Endodermal cell (in vitro differentiated cells): ENCODE data around the gene MGLL. TPM values are rescaled to one million over a fixed set of nuclear protein-coding genes. Genes with fewer than 3 reads are reported as not detected.

ENCODE experiments used
- DNase-seq: peaks from one replicate; pipeline ENCODE4 v3.0.0-alpha.2; 2017
- H3K27ac ChIP-seq: 2 replicates; pipeline ENCODE4 v1.5.1; 2013; ENCODE audit warnings: mild to moderate bottlenecking, low read depth, low read length, moderate library complexity
- H3K27me3 ChIP-seq: 2 replicates; pipeline ENCODE4 v1.6.1; 2013; ENCODE audit warnings: mild to moderate bottlenecking, low read length, moderate library complexity; ENCODE audit not compliant: insufficient read depth, control insufficient read depth, poor library complexity, severe bottlenecking
- H3K36me3 ChIP-seq: 2 replicates; pipeline ENCODE4 v1.7.0; 2013; ENCODE audit warnings: mild to moderate bottlenecking, low read length, moderate library complexity; ENCODE audit not compliant: control insufficient read depth, insufficient read depth
- H3K4me1 ChIP-seq: one replicate; pipeline ENCODE4 v1.7.0; 2013; ENCODE audit warnings: low read length; ENCODE audit not compliant: control insufficient read depth, insufficient read depth
- H3K4me3 ChIP-seq: 2 replicates; pipeline ENCODE4 v1.5.1; 2013; ENCODE audit warnings: mild to moderate bottlenecking, low read length, moderate library complexity
- H3K9ac ChIP-seq: 2 replicates; pipeline ENCODE4 v1.6.1; 2013; ENCODE audit warnings: mild to moderate bottlenecking, low read length, moderate library complexity; ENCODE audit not compliant: poor library complexity, severe bottlenecking; ENCODE audit errors: extremely low read depth
- H3K9me3 ChIP-seq: 2 replicates; pipeline ENCODE4 v1.6.1; 2013; ENCODE audit warnings: mild to moderate bottlenecking, low read length, moderate library complexity; ENCODE audit not compliant: control insufficient read depth
- H3K27ac Mint-ChIP-seq: 2 replicates; pipeline ENCODE4 v1.8.0; 2020; ENCODE audit warnings: mixed read lengths
- H3K27me3 Mint-ChIP-seq: 2 replicates; pipeline ENCODE4 v1.8.0; 2021; ENCODE audit warnings: mild to moderate bottlenecking, mixed read lengths; ENCODE audit not compliant: insufficient read depth
- H3K36me3 Mint-ChIP-seq: 2 replicates; pipeline ENCODE4 v1.8.0; 2020; ENCODE audit warnings: low read depth, mixed read lengths
- H3K4me1 Mint-ChIP-seq: 2 replicates; pipeline ENCODE4 v1.8.0; 2020; ENCODE audit warnings: mixed read lengths
- H3K4me3 Mint-ChIP-seq: 2 replicates; pipeline ENCODE4 v1.8.0; 2020; ENCODE audit warnings: mild to moderate bottlenecking, moderate library complexity, mixed read lengths
- H3K9me3 Mint-ChIP-seq: 2 replicates; pipeline ENCODE4 v1.8.0; 2020; ENCODE audit warnings: mild to moderate bottlenecking, mixed read lengths
- CTCF ChIP-seq: fragments of 200-600 bp; sonication (generic); conservative IDR thresholded peaks from 2 replicates; pipeline ENCODE4 v1.5.0; 2021; ENCODE audit warnings: antibody characterized with exemption, mild to moderate bottlenecking
- WGBS, 2 experiments: methylation state at CpG; one replicate each; pipeline versions ENCODE4 v1.1.5 to v1.1.7; 2013; ENCODE audit warnings: missing lambda C conversion rate in 2 of 2, mixed read lengths in 1 of 2; ENCODE audit not compliant: insufficient coverage in 1 of 2, insufficient read length in 1 of 2; 5-methylcytosine and 5-hydroxymethylcytosine counted together
- total RNA-seq, 2 donors: library from RNA; stranded (reverse); fragmentation: NEBNext Ultra II Directional in 1 of 2; extraction: Animal tissue kit (Norgen Biotek cat#: 25700) in 1 of 2; gene quantifications; 2 replicates in 1 of 2; 3 replicates in 1 of 2; pipeline ENCODE4 v1.2.1, GENCODE V29; 2021

Gene MGLL
- total RNA-seq, 2 donors from 2014 or later = 0.22 TPM; not detected in 1

DNA sequence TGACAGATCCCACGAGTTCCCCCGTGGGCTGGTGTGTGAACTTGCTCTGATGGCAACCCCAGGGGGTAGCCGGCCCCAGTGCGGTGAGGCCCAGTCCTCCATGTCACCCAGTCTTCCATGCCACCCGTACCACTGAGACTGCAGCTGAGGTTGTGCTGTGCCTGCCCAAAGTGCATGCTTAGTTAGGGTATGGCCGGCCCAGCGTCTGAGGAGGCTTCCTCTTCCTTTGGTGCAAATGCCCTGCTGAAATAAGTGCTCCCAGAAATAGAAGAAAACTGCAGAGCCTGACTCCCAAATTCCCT is 31.5 kb downstream of the MGLL start:
- no peak for DNase-seq
- TF ChIP-seq CTCF = no peak
- no peak overlapping the region for H3K4me3 Mint-ChIP-seq
- H3K36me3 Mint-ChIP-seq = no peaks in the 10 kb centered on the region
- peaks cover 9% of the 10 kb centered on the region for H3K4me1 Mint-ChIP-seq
- 87 to 88% methylated on average over 5 to 7 of the region's 7 CpGs for WGBS, 2 experiments
- no peaks in the 10 kb centered on the region for H3K4me1 ChIP-seq
- H3K9me3 ChIP-seq = no peaks in the 10 kb centered on the region
- H3K27me3 ChIP-seq = no peaks in the 10 kb centered on the region
- H3K27ac ChIP-seq = no peak overlapping the region
- no peaks in the 10 kb centered on the region for H3K36me3 ChIP-seq
- H3K4me3 ChIP-seq = no peak overlapping the region
- H3K27me3 Mint-ChIP-seq = peaks cover 1% of the 10 kb centered on the region
- H3K9me3 Mint-ChIP-seq = no peaks in the 10 kb centered on the region
- H3K9ac ChIP-seq = no peak overlapping the region
- H3K27ac Mint-ChIP-seq = peak overlapping the region; percentile 52

DNA sequence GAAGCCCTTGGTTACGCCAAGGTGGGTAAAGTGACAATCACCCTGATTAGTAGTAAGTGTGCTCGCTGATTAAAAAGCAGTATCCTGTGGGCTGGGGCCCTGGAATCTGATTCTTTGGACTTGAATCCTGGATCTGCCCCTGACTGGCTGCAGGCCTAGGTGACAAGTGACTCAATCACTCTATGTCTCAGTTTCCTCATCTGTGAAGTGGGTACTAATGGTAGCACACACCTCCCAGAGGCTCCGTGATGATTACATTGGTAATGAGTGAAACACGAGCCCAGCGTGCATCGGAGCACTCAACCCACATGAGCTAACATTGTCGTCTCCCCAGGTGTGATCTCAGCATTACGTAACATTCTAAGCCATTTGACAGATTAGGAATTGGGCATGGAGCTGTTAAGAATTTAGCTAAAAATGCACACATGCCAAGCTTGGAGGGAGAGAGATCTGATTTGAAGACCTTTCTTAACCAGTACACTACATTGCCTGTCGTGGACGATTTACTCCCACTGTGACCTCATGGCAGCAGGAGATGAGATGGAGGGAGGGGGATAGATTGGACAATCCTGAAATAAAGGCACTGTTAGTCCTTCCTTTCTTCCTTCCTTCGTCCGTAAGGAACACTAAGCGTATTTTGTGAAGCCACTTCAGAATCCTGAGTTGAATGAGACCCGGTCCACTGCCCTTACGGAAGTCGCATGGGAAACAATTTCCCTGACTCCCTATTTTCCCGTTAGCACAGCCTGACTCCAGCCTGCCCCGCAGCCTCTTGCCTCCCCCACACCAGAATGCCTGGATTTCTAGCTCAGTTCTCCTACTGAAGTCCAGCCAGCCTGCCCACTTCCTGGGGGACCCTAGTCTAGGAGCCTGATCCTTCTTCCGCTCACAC is 32.1 kb downstream of the MGLL start:
- Histone ChIP-seq H3K27ac (no peak overlapping the region), H3K4me1 (no peaks in the 10 kb centered on the region), H3K27me3 (no peaks in the 10 kb centered on the region), H3K9ac (no peak overlapping the region), H3K36me3 (no peaks in the 10 kb centered on the region), H3K4me3 (no peak overlapping the region), H3K9me3 (no peaks in the 10 kb centered on the region)
- Mint-ChIP-seq H3K4me1 (peaks cover 9% of the 10 kb centered on the region), H3K27ac (no peak overlapping the region), H3K4me3 (no peak overlapping the region), H3K27me3 (peaks cover 1% of the 10 kb centered on the region), H3K9me3 (no peaks in the 10 kb centered on the region), H3K36me3 (no peaks in the 10 kb centered on the region)
- no peak for TF ChIP-seq CTCF
- 92 to 94% methylated on average over 15 to 19 of the region's 19 CpGs for WGBS, 2 experiments
- no peak for DNase-seq

- Mint-ChIP-seq H3K27me3 (peaks cover 1% of the 10 kb centered on the region), H3K36me3 (no peaks in the 10 kb centered on the region), H3K4me3 (no peak overlapping the region), H3K4me1 (peaks cover 9% of the 10 kb centered on the region), H3K27ac (no peak overlapping the region), H3K9me3 (no peaks in the 10 kb centered on the region)
- Histone ChIP-seq H3K27ac (no peak overlapping the region), H3K9me3 (no peaks in the 10 kb centered on the region), H3K4me1 (no peaks in the 10 kb centered on the region), H3K9ac (no peak overlapping the region), H3K36me3 (no peaks in the 10 kb centered on the region), H3K27me3 (no peaks in the 10 kb centered on the region), H3K4me3 (no peak overlapping the region)
- WGBS, 2 experiments = 98 to 100% methylated on average over 4 to 5 of the region's 5 CpGs
- DNase-seq = no peak
- TF ChIP-seq CTCF = no peak
Measured at GRCh38 chr3:127789051-127789450, 33.3 kb downstream of the MGLL start.
